Measurements from ENCODE around the gene PPP4R1.
"Not testable (repeated sequence)": the region's sequence is repeated elsewhere in the genome, so short reads cannot be mapped to it uniquely, and the experiment has no call there.

PPP4R1 gene

DNA sequence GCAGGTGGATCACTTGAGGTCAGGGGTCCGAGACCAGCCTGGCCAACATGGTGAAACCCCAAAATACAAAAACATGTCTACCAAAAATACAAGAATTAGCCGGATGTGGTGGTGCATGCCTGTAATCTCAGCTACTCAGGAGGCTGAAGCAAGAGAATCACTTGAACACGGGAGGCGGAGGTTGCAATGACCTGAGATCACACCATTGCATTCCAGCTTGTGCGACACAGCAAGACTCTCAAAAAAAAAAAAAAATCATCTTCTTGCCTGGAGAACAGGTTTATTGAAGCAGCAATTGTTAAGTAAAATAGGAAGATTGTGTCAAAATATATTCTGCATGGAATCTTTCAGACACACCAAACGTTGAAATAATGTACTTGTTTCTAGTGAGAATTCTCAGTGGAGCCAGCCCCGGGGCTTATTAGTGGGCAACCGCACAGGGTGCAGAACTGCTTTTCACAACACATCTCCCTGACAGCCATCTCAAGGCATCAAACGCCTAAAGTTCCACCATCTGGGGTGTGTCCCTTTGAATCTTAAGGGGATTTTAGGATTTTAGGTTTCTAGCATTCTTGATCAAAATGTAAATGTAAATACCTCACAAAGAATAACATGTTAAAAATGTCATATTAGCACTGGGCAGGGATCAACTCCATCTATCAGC, 28.6 kb upstream of the PPP4R1 start:
- ChIA-PET POLR2A (no interaction called here), CTCF (no interaction called here)
- no peak for TF ChIP-seq FOXM1 (IDR thresholded peaks at IDR 0.05; ENCODE audit: borderline replicate concordance)
- no peak for TF ChIP-seq TARDBP (IDR thresholded peaks at IDR 0.05)
- DNase-seq (ENCODE audit: extremely low spot score), result no peak

DNA sequence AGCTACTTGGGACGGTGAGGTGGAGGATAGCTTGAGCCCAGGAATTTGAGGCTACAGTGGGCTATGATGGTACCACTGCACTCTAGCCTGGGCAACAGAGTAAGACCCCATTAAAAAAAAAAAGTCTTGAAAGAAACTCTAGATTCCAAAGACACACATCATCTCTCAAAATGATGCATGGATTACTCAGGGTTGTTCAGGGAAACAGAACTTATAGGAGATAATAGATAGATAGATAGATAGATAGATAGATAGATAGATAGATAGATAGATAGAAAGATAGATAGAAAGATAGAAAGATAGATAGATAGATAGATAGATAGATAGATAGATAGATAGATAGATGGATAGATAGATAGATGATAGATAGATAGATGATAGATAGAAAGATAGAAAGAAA, 26.7 kb upstream of the PPP4R1 start:
- POLR2A ChIA-PET; CTCF ChIA-PET; DNase-seq (ENCODE audit: extremely low spot score): not testable (repeated sequence)

DNA sequence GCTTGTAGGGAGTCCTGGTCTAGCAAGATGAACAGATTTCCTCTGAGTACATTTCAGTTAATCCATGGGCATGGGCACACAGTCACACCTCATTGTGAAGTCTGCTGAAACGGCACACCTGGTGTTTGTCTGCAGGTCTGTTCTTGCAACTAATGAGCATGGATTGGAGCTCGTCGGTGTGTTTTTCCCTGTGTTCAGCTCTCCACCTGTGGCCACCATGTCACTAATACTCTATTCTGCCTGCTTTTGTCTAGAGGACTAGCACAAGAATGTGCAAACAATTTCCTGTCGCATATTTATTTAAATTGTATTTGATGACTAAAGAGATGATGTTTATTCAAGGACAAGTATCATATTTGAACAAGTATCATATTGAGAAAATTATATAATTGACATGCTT, 24.5 kb upstream of the PPP4R1 start:
- ChIA-PET POLR2A (no interaction called here), CTCF (no interaction called here)
- TF ChIP-seq NFRKB (IDR thresholded peaks at IDR 0.05) (no peak), CTBP1 (IDR thresholded peaks at IDR 0.05; ENCODE audit: borderline replicate concordance) (no peak), FOXA1 (IDR thresholded peaks at IDR 0.05) (no peak), LEF1 (IDR thresholded peaks at IDR 0.05; ENCODE audit: borderline replicate concordance) (no peak), ZNF384 (IDR thresholded peaks at IDR 0.05) (no peak), L3MBTL2 (conservative IDR thresholded peaks at IDR 0.05) (no peak), BHLHE40 (IDR thresholded peaks at IDR 0.05; ENCODE audit: borderline replicate concordance) (no peak), SUZ12 (IDR thresholded peaks at IDR 0.05) (no peak), FOXM1 (IDR thresholded peaks at IDR 0.05; ENCODE audit: borderline replicate concordance) (no peak), PKNOX1 (IDR thresholded peaks at IDR 0.05) (no peak), HDGF (IDR thresholded peaks at IDR 0.05; ENCODE audit: borderline replicate concordance) (no peak), TARDBP (IDR thresholded peaks at IDR 0.05) (no peak), ARNT (IDR thresholded peaks at IDR 0.05) (no peak), ELF4 (IDR thresholded peaks at IDR 0.05) (no peak), FOXK2 (IDR thresholded peaks at IDR 0.05) (no peak), SP1 (IDR thresholded peaks at IDR 0.05) (no peak)
- DNase-seq (ENCODE audit: extremely low spot score), result no peak

- no peak for DNase-seq (ENCODE audit: extremely low spot score)
- POLR2A ChIA-PET, result no interaction called here
- CTCF ChIA-PET, result no interaction called here
- TF ChIP-seq BHLHE40 (IDR thresholded peaks at IDR 0.05; ENCODE audit: borderline replicate concordance), result no peak
- TF ChIP-seq PKNOX1 (IDR thresholded peaks at IDR 0.05), result no peak
- TF ChIP-seq ELF4 (IDR thresholded peaks at IDR 0.05), result no peak
- no peak for TF ChIP-seq HDGF (IDR thresholded peaks at IDR 0.05; ENCODE audit: borderline replicate concordance)
- no peak for TF ChIP-seq TARDBP (IDR thresholded peaks at IDR 0.05)
- TF ChIP-seq L3MBTL2 (conservative IDR thresholded peaks at IDR 0.05), result no peak
- no peak for TF ChIP-seq ZNF384 (IDR thresholded peaks at IDR 0.05)
- TF ChIP-seq NFRKB (IDR thresholded peaks at IDR 0.05), result no peak
- TF ChIP-seq SUZ12 (IDR thresholded peaks at IDR 0.05), result no peak
- TF ChIP-seq FOXM1 (IDR thresholded peaks at IDR 0.05; ENCODE audit: borderline replicate concordance), result no peak
Measured at GRCh38 chr18:9637036-9637767, 22.8 kb upstream of the PPP4R1 start.

DNA sequence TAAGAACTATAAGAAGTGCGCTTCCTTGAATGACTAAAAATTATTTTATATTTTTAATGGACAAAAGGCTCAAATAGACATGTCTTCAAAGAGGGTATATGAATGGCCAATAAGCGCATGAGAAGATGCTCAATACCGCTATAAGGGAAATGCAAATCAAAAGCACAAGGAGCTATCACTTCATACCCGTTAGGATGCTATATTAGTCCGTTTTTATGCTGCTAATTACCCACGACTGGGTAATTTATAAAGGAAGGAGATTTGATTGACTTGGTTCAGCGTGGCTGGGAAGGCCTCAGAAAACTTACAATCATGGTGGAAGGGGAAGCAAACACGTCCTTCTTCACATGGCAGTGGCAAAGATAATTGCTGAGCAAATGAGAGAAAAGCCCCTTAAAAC, 20.5 kb upstream of the PPP4R1 start:
- no peak for TF ChIP-seq SP1 (IDR thresholded peaks at IDR 0.05)
- no peak for TF ChIP-seq SUZ12 (IDR thresholded peaks at IDR 0.05)
- TF ChIP-seq ARNT (IDR thresholded peaks at IDR 0.05), result no peak
- TF ChIP-seq FOXM1 (IDR thresholded peaks at IDR 0.05; ENCODE audit: borderline replicate concordance), result no peak
- TF ChIP-seq ELF4 (IDR thresholded peaks at IDR 0.05), result no peak
- no peak for TF ChIP-seq ZNF384 (IDR thresholded peaks at IDR 0.05)
- no peak for TF ChIP-seq TARDBP (IDR thresholded peaks at IDR 0.05)
- no peak for TF ChIP-seq CTBP1 (IDR thresholded peaks at IDR 0.05; ENCODE audit: borderline replicate concordance)
- no peak for TF ChIP-seq FOXA1 (IDR thresholded peaks at IDR 0.05)
- no peak for TF ChIP-seq NFRKB (IDR thresholded peaks at IDR 0.05)
- TF ChIP-seq PKNOX1 (IDR thresholded peaks at IDR 0.05), result no peak
- TF ChIP-seq FOXK2 (IDR thresholded peaks at IDR 0.05), result no peak
- TF ChIP-seq HDGF (IDR thresholded peaks at IDR 0.05; ENCODE audit: borderline replicate concordance), result no peak
- no peak for TF ChIP-seq L3MBTL2 (conservative IDR thresholded peaks at IDR 0.05)
- POLR2A ChIA-PET, result no interaction called here
- no peak for DNase-seq (ENCODE audit: extremely low spot score)
- CTCF ChIA-PET, result no interaction called here

- ChIA-PET CTCF (no interaction called here), POLR2A (no interaction called here)
- TF ChIP-seq FOXK2 (IDR thresholded peaks at IDR 0.05) (no peak), ELF4 (IDR thresholded peaks at IDR 0.05) (no peak), NFRKB (IDR thresholded peaks at IDR 0.05) (no peak), ARNT (IDR thresholded peaks at IDR 0.05) (no peak), BHLHE40 (IDR thresholded peaks at IDR 0.05; ENCODE audit: borderline replicate concordance) (no peak), SP1 (IDR thresholded peaks at IDR 0.05) (no peak), L3MBTL2 (conservative IDR thresholded peaks at IDR 0.05) (no peak), HDGF (IDR thresholded peaks at IDR 0.05; ENCODE audit: borderline replicate concordance) (no peak)
- DNase-seq (ENCODE audit: extremely low spot score), result no peak
Measured at GRCh38 chr18:9631814-9632496, 17.6 kb upstream of the PPP4R1 start.

Measured in HEK293T (cell line).